Gastroesophageal sphincter (tissue), 4 donors: Measurements from ENCODE around the gene FBXL13. TPM values are rescaled to one million over a fixed set of nuclear protein-coding genes. Genes with fewer than 3 reads are reported as not detected.

Experiments
- ATAC-seq: fragments of 150-250 bp; one replicate; pipeline ENCODE4 v1.9.1; 2016; ENCODE audit warnings: mild to moderate bottlenecking, moderate library complexity
- H3K27ac ChIP-seq, 4 donors: fragments of 200-600 bp; sonication (generic) in 3 of 4; 1 replicate in 3 of 4; 2 replicates in 1 of 4; pipeline ENCODE4 v1.5.1; 2016 to 2019
- H3K27me3 ChIP-seq: fragments of 200-600 bp; sonication (generic); one replicate; pipeline ENCODE4 v1.5.1; 2019
- H3K36me3 ChIP-seq, 2 donors: fragments of 200-600 bp; sonication (generic); one replicate each; pipeline ENCODE4 v1.5.1; 2019; ENCODE audit warnings: control low read depth in 1 of 2
- H3K4me1 ChIP-seq, 3 donors: fragments of 200-600 bp; sonication (generic); 1 replicate in 2 of 3; 2 replicates in 1 of 3; pipeline ENCODE4 v1.5.1; 2016 to 2019; ENCODE audit warnings: control low read depth in 2 of 3
- H3K4me3 ChIP-seq, 2 donors: fragments of 200-600 bp; sonication (generic); one replicate each; pipeline ENCODE4 v1.5.1; 2019; ENCODE audit warnings: mild to moderate bottlenecking in 1 of 2, moderate library complexity in 1 of 2
- H3K9me3 ChIP-seq, 3 donors: fragments of 200-600 bp; sonication (generic); one replicate each; pipeline ENCODE4 v1.5.1; 2017 to 2019; ENCODE audit warnings: control low read depth in 2 of 3
- CTCF ChIP-seq, 4 experiments: fragments of 200-600 bp in 2 of 4; fragments of 450-650 bp in 2 of 4; sonication (generic) in 1 of 4; IDR thresholded peaks; one replicate each; pipeline ENCODE4 v1.5.1; 2017 to 2019; ENCODE audit warnings: antibody characterized with exemption in 4 of 4, mild to moderate bottlenecking in 2 of 4, moderate library complexity in 2 of 4
- EP300 ChIP-seq: sonication (generic); formaldehyde crosslinking; IDR thresholded peaks from one replicate; pipeline ENCODE4 v1.6.1; 2017; ENCODE audit warnings: antibody characterized with exemption, mild to moderate bottlenecking
- POLR2A ChIP-seq, 2 donors: fragments of 450-650 bp; IDR thresholded peaks; one replicate each; pipeline ENCODE4 v1.6.1; 2017; ENCODE audit warnings: antibody characterized with exemption in 2 of 2, mild to moderate bottlenecking in 2 of 2, moderate library complexity in 1 of 2
- POLR2AphosphoS5 ChIP-seq: sonication (generic); formaldehyde crosslinking; IDR thresholded peaks from one replicate; pipeline ENCODE4 v1.6.1; 2017; ENCODE audit warnings: antibody characterized with exemption
- WGBS, 2 donors: methylation state at CpG; one replicate each; pipeline ENCODE4 v1.1.5; 2018; ENCODE audit warnings: low coverage in 1 of 2; 5-methylcytosine and 5-hydroxymethylcytosine counted together
- total RNA-seq, 4 donors: library from RNA; depleted of rRNA; stranded (reverse); fragments of >200 nt; gene quantifications; one replicate each; pipeline ENCODE4 v1.1.0, GENCODE V29; 2016

Gene FBXL13
- total RNA-seq, 4 donors from 2014 or later, result 1.3 to 5.8 (median 3.2) TPM

GRCh38 chr7:102814025-102814471, 260.5 kb downstream of the FBXL13 start:
- H3K4me3 ChIP-seq, result no peak overlapping the region
- H3K4me1 ChIP-seq, result peaks cover 0 to 27% (median 0%) of the 10 kb centered on the region in 3 donors
- peaks cover 0 to 6% of the 10 kb centered on the region in 2 donors for H3K36me3 ChIP-seq
- H3K9me3 ChIP-seq, result no peaks in the 10 kb centered on the region
- WGBS, 2 donors, result 58 to 78% methylated on average over 4 of the region's 4 CpGs
- H3K27me3 ChIP-seq, result no peaks in the 10 kb centered on the region
- TF ChIP-seq CTCF (IDR thresholded peaks at IDR 0.05) (no peak), POLR2AphosphoS5 (no peak), POLR2A (IDR thresholded peaks at IDR 0.05) (no peak), EP300 (no peak)
- no peak overlapping the region for H3K27ac ChIP-seq
- no peak for ATAC-seq

GRCh38 chr7:102813191-102814024, 261.2 kb downstream of the FBXL13 start:
- no peak overlapping the region for H3K4me3 ChIP-seq
- peaks cover 0 to 27% (median 0%) of the 10 kb centered on the region in 3 donors for H3K4me1 ChIP-seq
- 54 to 75% methylated on average over 2 of the region's 2 CpGs for WGBS, 2 donors
- H3K27me3 ChIP-seq, result no peaks in the 10 kb centered on the region
- no peak overlapping the region for H3K27ac ChIP-seq
- H3K9me3 ChIP-seq, result no peaks in the 10 kb centered on the region
- H3K36me3 ChIP-seq, result peaks cover 0 to 9% of the 10 kb centered on the region in 2 donors
- no peak for TF ChIP-seq EP300
- TF ChIP-seq POLR2AphosphoS5, result no peak
- TF ChIP-seq CTCF (IDR thresholded peaks at IDR 0.05), result no peak
- ATAC-seq, result no peak

- ATAC-seq, result no peak
- 33 to 68% methylated on average over 8 of the region's 8 CpGs for WGBS, 2 donors
- Histone ChIP-seq H3K9me3 (no peaks in the 10 kb centered on the region), H3K36me3 (peaks cover 0 to 13% of the 10 kb centered on the region in 2 donors), H3K27me3 (no peaks in the 10 kb centered on the region), H3K4me1 (peaks cover 0 to 27% (median 0%) of the 10 kb centered on the region in 3 donors), H3K4me3 (no peak overlapping the region), H3K27ac (no peak overlapping the region)
- TF ChIP-seq EP300, result no peak
- TF ChIP-seq POLR2A (IDR thresholded peaks at IDR 0.05), result no peak
- TF ChIP-seq POLR2AphosphoS5, result no peak
- no peak for TF ChIP-seq CTCF (IDR thresholded peaks at IDR 0.05)
Measured at GRCh38 chr7:102811942-102812678, 262.5 kb downstream of the FBXL13 start.

GRCh38 chr7:102810916-102811315, 263.7 kb downstream of the FBXL13 start:
- Histone ChIP-seq H3K27me3 (no peaks in the 10 kb centered on the region), H3K27ac (peak overlapping the region in 2 of 4 donors; percentile 9 to 41), H3K36me3 (peaks cover 0 to 13% of the 10 kb centered on the region in 2 donors), H3K9me3 (no peaks in the 10 kb centered on the region), H3K4me3 (no peak overlapping the region), H3K4me1 (peaks cover 0 to 27% (median 0%) of the 10 kb centered on the region in 3 donors)
- TF ChIP-seq CTCF (IDR thresholded peaks at IDR 0.05), result no peak
- TF ChIP-seq POLR2A (IDR thresholded peaks at IDR 0.05), result no peak
- no peak for TF ChIP-seq POLR2AphosphoS5
- TF ChIP-seq EP300, result no peak
- ATAC-seq, result no peak
